Upper lobe of left lung (tissue), 6 donors: ENCODE measurements around the gene CALY. TPM values are rescaled to one million over a fixed set of nuclear protein-coding genes. Genes with fewer than 3 reads are reported as not detected.

Experiments
- ATAC-seq, 2 donors: fragments of 200-7000 bp; cut with Tn5 transposase; one replicate each; pipeline ENCODE4 v1.9.1; 2022; ENCODE audit warnings: mild to moderate bottlenecking in 2 of 2, moderate library complexity in 2 of 2; ENCODE audit not compliant: low FRiP score in 2 of 2
- DNase-seq, 2 donors: peaks; one replicate each; pipeline ENCODE4 v3.0.0-alpha.2; 2019 to 2020
- H3K27ac ChIP-seq, 4 donors: fragments of 200-600 bp; sonication (generic); one replicate each; pipeline ENCODE4 v1.5.1; 2016 to 2019
- H3K27me3 ChIP-seq, 4 donors: fragments of 200-600 bp; sonication (generic); one replicate each; pipeline ENCODE4 v1.5.1; 2017 to 2019
- H3K36me3 ChIP-seq, 4 donors: fragments of 200-600 bp; sonication (generic); one replicate each; pipeline ENCODE4 v1.5.1; 2016 to 2019
- H3K4me1 ChIP-seq, 4 donors: fragments of 200-600 bp; sonication (generic); one replicate each; pipeline ENCODE4 v1.5.1; 2018 to 2019
- H3K4me3 ChIP-seq, 4 donors: fragments of 200-600 bp; sonication (generic); one replicate each; pipeline ENCODE4 v1.5.1; 2017 to 2019; ENCODE audit warnings: mild to moderate bottlenecking in 2 of 4, moderate library complexity in 1 of 4
- H3K9me3 ChIP-seq, 4 donors: fragments of 200-600 bp; sonication (generic); one replicate each; pipeline ENCODE4 v1.5.1; 2018 to 2019
- EP300 ChIP-seq, 4 donors: sonication (generic); formaldehyde crosslinking; IDR thresholded peaks; one replicate each; pipeline ENCODE4 v1.5.1; 2017; ENCODE audit warnings: antibody characterized with exemption in 4 of 4, control low read depth in 2 of 4
- POLR2A ChIP-seq, 4 donors: fragments of 450-650 bp; IDR thresholded peaks; one replicate each; pipeline ENCODE4 v1.5.1; 2016 to 2017; ENCODE audit warnings: antibody characterized with exemption in 4 of 4, mild to moderate bottlenecking in 2 of 4
- POLR2AphosphoS5 ChIP-seq, 2 donors: sonication (generic); formaldehyde crosslinking; IDR thresholded peaks; one replicate each; pipeline ENCODE4 v1.5.1; 2017; ENCODE audit warnings: antibody characterized with exemption in 2 of 2
- WGBS, 2 donors: methylation state at CpG; one replicate each; pipeline ENCODE4 v1.1.5; 2017 to 2018; 5-methylcytosine and 5-hydroxymethylcytosine counted together
- total RNA-seq, 6 donors: library from RNA; depleted of rRNA in 4 of 6; stranded (reverse); fragments of >200 nt in 4 of 6; gene quantifications; one replicate each; pipeline versions ENCODE4 v1.1.0 to v1.2.1, GENCODE V29; 2016 to 2021
- TF ChIP-seq, protein P1 (sequence below), 6 experiments: fragments of 450-650 bp in 4 of 6; fragments of 200-600 bp in 2 of 6; sonication (generic) in 2 of 6; IDR thresholded peaks; one replicate each; pipeline ENCODE4 v1.5.1; 2016 to 2019; ENCODE audit warnings: antibody characterized with exemption in 6 of 6
- donor health status: DM: no; HTN: no; CAD: no; lungs with moderate emphysema.
- donor health status: DM: no; HTN: yes; CAD: no; lungs with severe emphysema.

CALY gene
- total RNA-seq, 6 donors from 2014 or later = 7.4 TPM; not detected in 5

DNA sequence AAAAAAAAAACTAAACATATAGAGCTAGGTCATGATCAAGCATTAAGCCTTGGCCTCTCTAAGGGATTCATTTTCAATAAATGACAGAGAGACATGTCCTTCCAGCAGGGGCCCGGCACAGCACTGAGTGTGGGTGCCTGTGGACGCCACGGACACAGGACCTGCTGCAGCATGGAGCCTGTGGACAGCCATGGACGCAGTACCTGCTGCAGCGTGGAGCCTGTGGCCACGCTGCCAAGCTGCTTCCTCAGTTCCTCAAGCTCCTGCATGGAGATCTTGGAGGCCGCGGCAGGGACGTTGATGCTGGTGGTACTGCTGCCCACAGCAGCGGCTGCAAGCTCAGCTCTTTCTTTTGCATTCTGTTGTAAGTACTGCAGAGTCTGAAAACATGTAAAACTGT is 37.5 kb downstream of the CALY start:
- Histone ChIP-seq H3K36me3 (peaks cover 41 to 87% (median 78%) of the 10 kb centered on the region in 4 donors), H3K4me3 (no peak overlapping the region), H3K4me1 (peaks cover 0 to 6% (median 3%) of the 10 kb centered on the region in 4 donors), H3K9me3 (no peaks in the 10 kb centered on the region), H3K27me3 (no peaks in the 10 kb centered on the region), H3K27ac (no peak overlapping the region)
- TF ChIP-seq, protein P1, sequence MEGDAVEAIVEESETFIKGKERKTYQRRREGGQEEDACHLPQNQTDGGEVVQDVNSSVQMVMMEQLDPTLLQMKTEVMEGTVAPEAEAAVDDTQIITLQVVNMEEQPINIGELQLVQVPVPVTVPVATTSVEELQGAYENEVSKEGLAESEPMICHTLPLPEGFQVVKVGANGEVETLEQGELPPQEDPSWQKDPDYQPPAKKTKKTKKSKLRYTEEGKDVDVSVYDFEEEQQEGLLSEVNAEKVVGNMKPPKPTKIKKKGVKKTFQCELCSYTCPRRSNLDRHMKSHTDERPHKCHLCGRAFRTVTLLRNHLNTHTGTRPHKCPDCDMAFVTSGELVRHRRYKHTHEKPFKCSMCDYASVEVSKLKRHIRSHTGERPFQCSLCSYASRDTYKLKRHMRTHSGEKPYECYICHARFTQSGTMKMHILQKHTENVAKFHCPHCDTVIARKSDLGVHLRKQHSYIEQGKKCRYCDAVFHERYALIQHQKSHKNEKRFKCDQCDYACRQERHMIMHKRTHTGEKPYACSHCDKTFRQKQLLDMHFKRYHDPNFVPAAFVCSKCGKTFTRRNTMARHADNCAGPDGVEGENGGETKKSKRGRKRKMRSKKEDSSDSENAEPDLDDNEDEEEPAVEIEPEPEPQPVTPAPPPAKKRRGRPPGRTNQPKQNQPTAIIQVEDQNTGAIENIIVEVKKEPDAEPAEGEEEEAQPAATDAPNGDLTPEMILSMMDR (IDR thresholded peaks at IDR 0.05) = no peak
- TF ChIP-seq EP300 (IDR thresholded peaks at IDR 0.05) (no peak), POLR2AphosphoS5 (IDR thresholded peaks at IDR 0.05) (no peak), POLR2A (IDR thresholded peaks at IDR 0.05) (no peak)
- WGBS, 2 donors = 89 to 100% methylated on average over 6 to 10 of the region's 10 CpGs
- DNase-seq (peak in 1 of 2 donors; percentile 30), ATAC-seq (no peak)

DNA sequence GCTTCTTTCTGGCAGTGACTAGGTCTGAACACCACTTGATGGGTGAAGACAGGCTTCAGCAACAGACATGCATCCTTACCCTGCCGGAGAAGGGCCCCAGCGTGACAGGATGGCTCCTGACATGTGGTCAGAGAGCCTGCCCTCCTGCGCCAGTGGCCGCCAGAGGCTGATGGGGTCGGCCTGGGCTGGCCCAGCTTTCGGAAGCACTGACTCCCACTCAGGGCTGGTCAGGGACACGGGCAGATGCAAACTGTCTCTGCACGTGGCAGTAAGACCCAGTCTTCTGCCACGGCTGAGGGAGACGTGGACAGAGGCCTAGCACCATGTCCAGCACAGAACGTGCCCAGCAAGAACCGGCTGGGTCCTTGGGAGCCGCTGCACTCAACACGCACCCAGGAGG is 38.2 kb downstream of the CALY start:
- 92 to 97% methylated on average over 5 to 14 of the region's 14 CpGs for WGBS, 2 donors
- no peak overlapping the region for H3K4me3 ChIP-seq
- peaks cover 0 to 10% (median 3%) of the 10 kb centered on the region in 4 donors for H3K4me1 ChIP-seq
- TF ChIP-seq POLR2AphosphoS5 (IDR thresholded peaks at IDR 0.05) (no peak), POLR2A (IDR thresholded peaks at IDR 0.05) (no peak), EP300 (IDR thresholded peaks at IDR 0.05) (no peak)
- TF ChIP-seq, protein P1 (IDR thresholded peaks at IDR 0.05) = no peak
- peaks cover 44 to 92% (median 85%) of the 10 kb centered on the region in 4 donors for H3K36me3 ChIP-seq
- no peak for ATAC-seq
- no peaks in the 10 kb centered on the region for H3K27me3 ChIP-seq
- DNase-seq = no peak
- H3K27ac ChIP-seq = no peak overlapping the region
- H3K9me3 ChIP-seq = no peaks in the 10 kb centered on the region

DNA sequence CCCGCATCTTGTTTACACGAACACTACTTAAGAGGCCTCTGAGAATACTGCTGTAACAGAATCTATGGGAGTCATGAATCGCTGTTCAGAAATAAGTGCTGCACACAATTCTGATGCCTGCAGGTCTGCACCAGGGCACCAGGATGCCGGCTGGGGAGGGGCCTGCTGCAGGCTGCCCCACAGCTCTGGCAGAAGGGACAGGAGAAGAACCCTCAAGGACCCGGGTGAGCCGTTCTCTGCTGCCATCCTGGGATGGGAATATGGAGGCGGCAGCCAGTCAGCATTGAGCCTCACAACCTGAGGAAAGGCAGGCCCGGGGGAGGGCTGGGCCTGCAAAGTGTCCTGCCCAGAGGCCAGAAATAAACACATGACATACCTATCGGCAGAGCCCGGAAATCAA is 39.2 kb downstream of the CALY start:
- DNase-seq (peak in 1 of 2 donors; percentile 33), ATAC-seq (no peak)
- Histone ChIP-seq H3K9me3 (no peaks in the 10 kb centered on the region), H3K27me3 (no peaks in the 10 kb centered on the region), H3K27ac (no peak overlapping the region), H3K36me3 (peaks cover 44 to 98% (median 93%) of the 10 kb centered on the region in 4 donors), H3K4me1 (peaks cover 0 to 11% (median 4%) of the 10 kb centered on the region in 4 donors), H3K4me3 (no peak overlapping the region)
- no peak for TF ChIP-seq POLR2AphosphoS5 (IDR thresholded peaks at IDR 0.05)
- WGBS, 2 donors = 93 to 97% methylated on average over 9 to 10 of the region's 10 CpGs

DNA sequence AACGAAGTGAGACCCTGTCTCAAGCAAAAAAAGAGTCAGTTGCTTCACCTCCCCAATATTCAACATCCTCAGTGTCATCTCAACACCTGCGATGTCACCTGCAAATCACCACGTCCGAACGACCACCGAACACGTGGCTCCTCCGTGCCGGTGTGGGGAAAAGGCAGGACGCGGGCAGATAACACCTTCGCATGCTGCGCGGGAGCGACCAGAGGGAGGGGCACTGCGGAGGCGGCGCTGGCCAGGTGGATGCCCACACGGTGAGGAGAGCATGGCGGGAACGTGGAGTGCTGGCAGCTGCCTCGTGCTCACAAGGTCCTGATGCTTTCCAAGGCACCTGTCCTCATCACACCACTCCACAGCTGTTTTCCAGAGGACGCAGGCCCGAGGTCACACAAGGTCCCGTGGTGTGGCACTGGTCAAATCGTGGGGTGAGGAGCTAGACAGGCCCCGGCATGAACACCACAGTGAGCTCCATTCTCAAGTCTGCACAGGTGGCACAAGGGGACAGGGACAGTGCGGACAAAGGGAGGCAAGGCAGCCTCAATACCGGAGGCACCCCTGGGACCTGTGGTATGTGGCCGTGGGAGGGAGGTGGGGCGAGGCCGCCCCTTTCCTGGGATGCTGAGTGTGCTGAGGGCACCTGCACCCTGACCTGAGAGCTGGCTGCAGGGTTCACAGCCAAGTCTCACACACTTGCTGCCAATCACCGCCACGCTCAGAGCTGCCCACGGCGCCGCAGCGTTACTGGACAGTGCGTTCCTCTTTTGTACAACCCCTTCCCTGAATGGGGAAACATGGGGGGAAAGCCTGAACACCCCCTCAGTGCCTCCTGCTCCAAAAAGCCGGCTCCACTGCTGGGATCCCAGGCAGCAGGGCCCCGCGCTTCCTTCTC is 41.0 kb downstream of the CALY start:
- WGBS, 2 donors = 94 to 96% methylated on average over 38 to 42 of the region's 42 CpGs
- TF ChIP-seq POLR2A (IDR thresholded peaks at IDR 0.05) (no peak), EP300 (IDR thresholded peaks at IDR 0.05) (no peak), POLR2AphosphoS5 (IDR thresholded peaks at IDR 0.05) (no peak)
- TF ChIP-seq, protein P1 (IDR thresholded peaks at IDR 0.05) = no peak
- ATAC-seq (peak in 1 of 2 donors; percentile 41), DNase-seq (peak in 1 of 2 donors; percentile 83)
- no peak overlapping the region for H3K4me3 ChIP-seq
- H3K36me3 ChIP-seq = peaks cover 45 to 88% (median 85%) of the 10 kb centered on the region in 4 donors
- no peaks in the 10 kb centered on the region for H3K9me3 ChIP-seq
- H3K27ac ChIP-seq = peak overlapping the region in 1 of 4 donors; percentile 79
- no peaks in the 10 kb centered on the region for H3K27me3 ChIP-seq
- peaks cover 0 to 11% (median 4%) of the 10 kb centered on the region in 4 donors for H3K4me1 ChIP-seq

DNA sequence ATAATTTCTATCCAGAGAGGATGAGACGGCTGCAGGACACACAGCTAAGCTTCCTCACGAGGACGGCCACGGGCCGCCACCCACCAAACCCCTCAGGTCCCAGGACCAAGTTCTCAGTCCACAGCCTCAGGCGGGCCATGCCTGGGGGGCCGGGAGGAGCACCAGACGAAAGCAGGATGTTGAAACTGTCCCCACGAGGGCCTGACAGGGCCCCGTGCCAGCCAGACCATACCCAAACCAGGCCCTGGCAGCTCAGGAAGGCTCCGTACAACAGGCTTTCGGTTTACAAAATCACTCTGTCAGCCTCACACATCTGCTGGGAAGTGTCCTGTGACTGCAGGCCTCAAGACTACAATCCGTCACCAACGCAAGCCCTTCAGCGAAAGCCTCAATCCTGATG is 42.5 kb downstream of the CALY start:
- WGBS, 2 donors = 79 to 81% methylated on average over 12 to 15 of the region's 15 CpGs
- ATAC-seq (peak in 1 of 2 donors; percentile 32), DNase-seq (peak; percentile 64 to 75)
- peak in 2 of 4 donors; percentile 45 to 57 for TF ChIP-seq EP300 (IDR thresholded peaks at IDR 0.05)
- TF ChIP-seq POLR2AphosphoS5 (IDR thresholded peaks at IDR 0.05) = peak in 1 of 2 donors; percentile 27
- TF ChIP-seq, protein P1 (IDR thresholded peaks at IDR 0.05) = no peak
- TF ChIP-seq POLR2A (IDR thresholded peaks at IDR 0.05) = peak in 1 of 4 donors; percentile 37
- H3K27me3 ChIP-seq = no peaks in the 10 kb centered on the region
- H3K36me3 ChIP-seq = peaks cover 43 to 88% (median 85%) of the 10 kb centered on the region in 4 donors
- H3K27ac ChIP-seq = peak overlapping the region in 3 of 4 donors; percentile 48 to 88 (median 60)
- H3K4me1 ChIP-seq = peaks cover 0 to 11% (median 4%) of the 10 kb centered on the region in 4 donors
- H3K9me3 ChIP-seq = no peaks in the 10 kb centered on the region
- H3K4me3 ChIP-seq = no peak overlapping the region
